ENCODE measurements around the gene ELOVL7. TPM values are rescaled to one million over a fixed set of nuclear protein-coding genes. Genes with fewer than 3 reads are reported as not detected.

ELOVL7 gene
- total RNA-seq, 1 donor from 2014 or later = 0.59 TPM

DNA sequence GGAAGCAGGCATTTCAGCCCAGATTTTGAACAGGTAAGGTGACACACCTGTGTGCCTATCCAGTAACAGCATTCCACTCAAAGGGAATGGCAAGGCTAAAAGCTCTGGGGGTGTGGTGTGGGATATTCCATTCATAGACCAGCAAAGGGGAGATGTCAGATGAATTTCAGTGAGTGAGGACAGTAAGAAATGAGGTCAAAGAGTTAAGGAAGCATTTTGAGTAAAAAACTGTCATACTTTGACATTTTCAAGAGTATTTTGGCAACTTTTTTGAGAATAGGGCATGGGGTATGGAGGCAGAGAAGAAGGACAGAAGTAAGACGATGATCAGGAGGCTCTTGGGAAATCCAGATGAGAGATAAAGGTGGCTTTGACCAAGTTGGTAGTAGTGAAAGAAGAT, 2.2 kb upstream of the ELOVL7 start:
- peaks cover 8% of the 10 kb centered on the region for H3K9me3 Mint-ChIP-seq (ENCODE audit: unreplicated experiment)

DNA sequence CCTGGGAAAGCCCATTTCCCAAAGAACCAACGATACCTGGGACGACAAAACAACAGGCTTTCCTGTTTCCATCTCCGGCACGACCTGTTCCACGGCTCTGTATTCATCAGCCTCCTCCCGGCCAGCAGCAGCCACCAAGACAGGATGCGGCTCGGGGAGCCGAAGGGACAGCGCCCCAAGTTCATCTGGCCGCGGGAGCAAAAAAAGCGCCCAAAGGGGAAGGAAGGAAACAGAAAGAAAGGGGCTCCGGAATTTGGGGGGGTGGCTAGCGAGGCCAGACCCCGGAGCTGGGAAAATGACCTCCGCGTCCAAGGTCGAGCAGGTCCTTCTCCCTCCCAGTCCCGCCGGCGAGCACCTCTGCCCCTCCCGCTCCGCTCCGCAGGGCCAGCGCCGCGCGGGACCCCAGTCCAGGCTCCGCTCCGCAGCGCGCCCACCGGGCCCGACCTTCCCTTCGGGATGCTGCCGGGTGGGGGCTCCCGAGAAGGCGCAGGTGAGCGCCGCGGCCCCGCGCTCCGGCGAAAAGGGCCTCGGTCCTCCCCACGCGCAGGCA, 608 bp downstream of the ELOVL7 start:
- Mint-ChIP-seq H3K4me3 (ENCODE audit: unreplicated experiment) (peak overlapping the region; percentile 84), H3K36me3 (ENCODE audit: unreplicated experiment) (peaks cover 4% of the 10 kb centered on the region), H3K27ac (ENCODE audit: unreplicated experiment) (no peak overlapping the region), H3K9me3 (ENCODE audit: unreplicated experiment) (peaks cover 8% of the 10 kb centered on the region), H3K27me3 (ENCODE audit: unreplicated experiment) (peaks cover 15% of the 10 kb centered on the region), H3K4me1 (ENCODE audit: low read depth, unreplicated experiment) (peaks cover 6% of the 10 kb centered on the region)
- peak; percentile 30 for DNase-seq
- TF ChIP-seq, protein P1, sequence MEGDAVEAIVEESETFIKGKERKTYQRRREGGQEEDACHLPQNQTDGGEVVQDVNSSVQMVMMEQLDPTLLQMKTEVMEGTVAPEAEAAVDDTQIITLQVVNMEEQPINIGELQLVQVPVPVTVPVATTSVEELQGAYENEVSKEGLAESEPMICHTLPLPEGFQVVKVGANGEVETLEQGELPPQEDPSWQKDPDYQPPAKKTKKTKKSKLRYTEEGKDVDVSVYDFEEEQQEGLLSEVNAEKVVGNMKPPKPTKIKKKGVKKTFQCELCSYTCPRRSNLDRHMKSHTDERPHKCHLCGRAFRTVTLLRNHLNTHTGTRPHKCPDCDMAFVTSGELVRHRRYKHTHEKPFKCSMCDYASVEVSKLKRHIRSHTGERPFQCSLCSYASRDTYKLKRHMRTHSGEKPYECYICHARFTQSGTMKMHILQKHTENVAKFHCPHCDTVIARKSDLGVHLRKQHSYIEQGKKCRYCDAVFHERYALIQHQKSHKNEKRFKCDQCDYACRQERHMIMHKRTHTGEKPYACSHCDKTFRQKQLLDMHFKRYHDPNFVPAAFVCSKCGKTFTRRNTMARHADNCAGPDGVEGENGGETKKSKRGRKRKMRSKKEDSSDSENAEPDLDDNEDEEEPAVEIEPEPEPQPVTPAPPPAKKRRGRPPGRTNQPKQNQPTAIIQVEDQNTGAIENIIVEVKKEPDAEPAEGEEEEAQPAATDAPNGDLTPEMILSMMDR (IDR thresholded peaks at IDR 0.05; ENCODE audit: partially characterized antibody, unreplicated experiment) = no peak

More for the DNA sequence above, 2.2 kb upstream of the ELOVL7 start:
- H3K4me3 Mint-ChIP-seq (ENCODE audit: unreplicated experiment) = no peak overlapping the region
- H3K27ac Mint-ChIP-seq (ENCODE audit: unreplicated experiment) = no peak overlapping the region
- TF ChIP-seq, protein P1 (IDR thresholded peaks at IDR 0.05; ENCODE audit: partially characterized antibody, unreplicated experiment) = no peak
- peaks cover 4% of the 10 kb centered on the region for H3K36me3 Mint-ChIP-seq (ENCODE audit: unreplicated experiment)
- peaks cover 6% of the 10 kb centered on the region for H3K4me1 Mint-ChIP-seq (ENCODE audit: low read depth, unreplicated experiment)
- H3K27me3 Mint-ChIP-seq (ENCODE audit: unreplicated experiment) = peaks cover 15% of the 10 kb centered on the region
- no peak for DNase-seq

DNA sequence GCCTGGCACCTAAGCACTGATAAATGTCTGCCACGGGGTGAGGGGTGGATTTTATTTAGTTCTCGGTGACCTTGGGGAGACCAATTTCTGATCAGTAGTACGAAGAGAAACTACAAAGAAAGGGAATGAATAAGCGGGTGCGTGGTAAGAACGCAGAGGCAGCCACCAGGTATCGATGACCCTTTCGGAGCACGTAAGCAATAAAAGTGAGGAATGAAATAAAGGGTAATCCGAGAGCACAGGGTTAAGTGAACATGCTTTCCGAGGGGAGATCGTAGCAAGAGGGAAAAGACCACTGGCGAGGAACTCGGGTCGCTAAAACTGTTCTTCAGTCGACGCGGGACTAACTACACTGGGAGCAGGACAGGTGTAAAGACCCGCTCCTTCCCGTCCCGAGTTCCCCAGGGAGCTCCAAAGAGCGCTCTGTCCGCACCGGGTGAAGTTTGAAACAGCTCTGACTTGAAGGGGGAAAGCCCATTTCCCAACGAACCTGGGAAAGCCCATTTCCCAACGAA, 1.1 kb downstream of the ELOVL7 start:
- H3K27me3 Mint-ChIP-seq (ENCODE audit: unreplicated experiment) = peaks cover 15% of the 10 kb centered on the region
- DNase-seq = no peak
- peaks cover 6% of the 10 kb centered on the region for H3K4me1 Mint-ChIP-seq (ENCODE audit: low read depth, unreplicated experiment)
- TF ChIP-seq, protein P1 (IDR thresholded peaks at IDR 0.05; ENCODE audit: partially characterized antibody, unreplicated experiment) = no peak
- H3K4me3 Mint-ChIP-seq (ENCODE audit: unreplicated experiment) = peak overlapping the region; percentile 84
- peak overlapping the region; percentile 23 for H3K27ac Mint-ChIP-seq (ENCODE audit: unreplicated experiment)
- H3K9me3 Mint-ChIP-seq (ENCODE audit: unreplicated experiment) = peaks cover 8% of the 10 kb centered on the region
- H3K36me3 Mint-ChIP-seq (ENCODE audit: unreplicated experiment) = peaks cover 4% of the 10 kb centered on the region

DNA sequence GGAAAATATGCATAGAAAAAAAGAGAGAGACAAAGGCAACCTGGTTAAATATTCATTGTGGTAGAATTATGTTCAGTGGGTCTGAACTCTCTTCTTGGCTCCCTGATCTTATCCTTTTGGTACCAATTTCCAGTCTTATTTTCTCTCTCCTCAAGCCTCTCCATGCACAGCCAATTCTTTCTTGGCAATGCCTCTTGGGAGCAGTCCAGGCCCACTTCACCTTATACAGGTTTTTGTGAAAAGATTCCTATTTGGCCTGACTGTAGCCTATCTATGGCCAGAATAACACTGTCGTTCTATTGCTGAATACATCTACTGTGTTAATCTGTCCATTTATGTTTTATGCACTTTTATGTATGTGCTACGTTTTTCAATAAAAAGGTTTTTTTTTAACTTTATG, 2.7 kb downstream of the ELOVL7 start:
- DNase-seq = no peak
- Mint-ChIP-seq H3K27ac (ENCODE audit: unreplicated experiment) (no peak overlapping the region), H3K4me1 (ENCODE audit: low read depth, unreplicated experiment) (peaks cover 6% of the 10 kb centered on the region), H3K27me3 (ENCODE audit: unreplicated experiment) (peaks cover 15% of the 10 kb centered on the region), H3K36me3 (ENCODE audit: unreplicated experiment) (peaks cover 4% of the 10 kb centered on the region), H3K9me3 (ENCODE audit: unreplicated experiment) (peaks cover 8% of the 10 kb centered on the region), H3K4me3 (ENCODE audit: unreplicated experiment) (no peak overlapping the region)
- TF ChIP-seq, protein P1 (IDR thresholded peaks at IDR 0.05; ENCODE audit: partially characterized antibody, unreplicated experiment) = no peak

DNA sequence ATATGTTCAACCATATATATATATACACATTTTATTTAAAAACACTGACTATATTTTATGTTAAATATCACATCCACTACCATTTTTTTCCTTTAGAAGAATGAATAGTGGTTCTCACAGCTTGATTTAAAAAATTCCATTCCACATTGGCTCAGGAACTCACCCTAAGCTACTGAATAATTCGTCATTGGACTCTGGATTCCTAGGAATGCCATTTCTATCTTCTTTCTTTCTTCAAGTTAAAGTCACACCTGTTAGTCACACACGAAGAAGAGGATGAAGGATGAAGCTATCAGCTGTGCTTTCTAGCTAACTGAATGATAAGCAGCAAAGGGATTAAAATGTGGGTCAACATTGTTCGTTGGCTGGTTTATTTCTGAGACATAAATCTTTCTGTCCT, 7.9 kb downstream of the ELOVL7 start:
- Mint-ChIP-seq H3K4me3 (ENCODE audit: unreplicated experiment) (no peak overlapping the region), H3K27me3 (ENCODE audit: unreplicated experiment) (no peaks in the 10 kb centered on the region), H3K9me3 (ENCODE audit: unreplicated experiment) (no peaks in the 10 kb centered on the region), H3K36me3 (ENCODE audit: unreplicated experiment) (no peaks in the 10 kb centered on the region), H3K4me1 (ENCODE audit: low read depth, unreplicated experiment) (no peaks in the 10 kb centered on the region), H3K27ac (ENCODE audit: unreplicated experiment) (no peak overlapping the region)
- no peak for DNase-seq
- TF ChIP-seq, protein P1 (IDR thresholded peaks at IDR 0.05; ENCODE audit: partially characterized antibody, unreplicated experiment) = no peak
